Right lobe of liver (tissue), 4 donors: ENCODE results near the gene FREM1.

Experiments
- CTCF ChIP-seq, 4 donors: fragments of 200-600 bp in 3 of 4; fragments of 450-650 bp in 1 of 4; IDR thresholded peaks; one replicate each; pipeline versions ENCODE4 v1.5.1 to v1.8.0; 2016 to 2022; ENCODE audit warnings: antibody characterized with exemption in 4 of 4, mild to moderate bottlenecking in 2 of 4
- POLR2A ChIP-seq: fragments of 450-650 bp; IDR thresholded peaks from one replicate; pipeline ENCODE4 v1.6.1; 2017; ENCODE audit warnings: antibody characterized with exemption, mild to moderate bottlenecking
- donor health status: DM: no; HTN: no; CAD: no.
- donor health status: DM: no; HTN: no; CAD: no.
- donor health status: DM: no; HTN: yes; CAD: no.

GRCh38 chr9:14866200-14866749, 44.0 kb downstream of the FREM1 start:
- TF ChIP-seq POLR2A (no peak), CTCF (IDR thresholded peaks at IDR 0.05) (no peak)
